GM18858 (cell line): ENCODE data around the gene ATG9B.

Experiments
- ATAC-seq: cut with Tn5 transposase; IDR thresholded peaks from one replicate; pipeline ENCODE4 v1.9.1; 2021; ENCODE audit not compliant: unreplicated experiment

The ATG9B gene

GRCh38 chr7:151006590-151007300 lies 17.5 kb downstream of the ATG9B start:
- no peak for ATAC-seq

- no peak for ATAC-seq
These were observed 18.7 kb downstream of the ATG9B start for GRCh38 chr7:151005566-151005965.

GRCh38 chr7:151003572-151003971 lies 20.7 kb downstream of the ATG9B start:
- no peak for ATAC-seq

- ATAC-seq: no peak
These were observed 22.7 kb downstream of the ATG9B start for GRCh38 chr7:151001546-151001945.

GRCh38 chr7:151000897-151001495 lies 23.3 kb downstream of the ATG9B start:
- ATAC-seq: no peak

GRCh38 chr7:150999497-151000230 lies 24.6 kb downstream of the ATG9B start:
- no peak for ATAC-seq

- no peak for ATAC-seq
These were observed 25.3 kb downstream of the ATG9B start for GRCh38 chr7:150999001-150999400.

GRCh38 chr7:150998341-150998740 lies 26.0 kb downstream of the ATG9B start:
- no peak for ATAC-seq

- no peak for ATAC-seq
These were observed 26.5 kb downstream of the ATG9B start for GRCh38 chr7:150997817-150998216.

- no peak for ATAC-seq
These were observed 27.2 kb downstream of the ATG9B start for GRCh38 chr7:150997075-150997511.

- no peak for ATAC-seq
These were observed 27.8 kb downstream of the ATG9B start for GRCh38 chr7:150996376-150997074.

GRCh38 chr7:150994838-150995510 lies 29.3 kb downstream of the ATG9B start:
- no peak for ATAC-seq

GRCh38 chr7:150994141-150994837 lies 30.0 kb downstream of the ATG9B start:
- no peak for ATAC-seq

- no peak for ATAC-seq
These were observed 30.8 kb downstream of the ATG9B start for GRCh38 chr7:150993511-150993910.

GRCh38 chr7:150992833-150993302 lies 31.4 kb downstream of the ATG9B start:
- ATAC-seq: peak; percentile 58

- ATAC-seq: no peak
These were observed 32.1 kb downstream of the ATG9B start for GRCh38 chr7:150992051-150992640.

GRCh38 chr7:150990416-150991186 lies 33.7 kb downstream of the ATG9B start, which contains the start of gene NOS3:
TSS of gene NOS3 (plus strand) at chr7:150991017. CDS start at chr7:150993804, 2,787 bp downstream.
- ATAC-seq: no peak

- ATAC-seq: no peak
These were observed 34.8 kb downstream of the ATG9B start for GRCh38 chr7:150989456-150989855.
